VCaP (cell line): ENCODE results near the gene ATRN.
A peak's percentile ranks its signal among the peaks of the same experiment; 100 is the strongest.

Experiments
- H3K27ac ChIP-seq: fragments of 450-650 bp; 2 replicates; pipeline ENCODE4 v1.5.1; 2017
- CTCF ChIP-seq: fragments of 450-650 bp; conservative IDR thresholded peaks from 2 replicates; pipeline ENCODE4 v1.5.1; 2017; ENCODE audit warnings: mild to moderate bottlenecking, moderate library complexity

Gene ATRN

GRCh38 chr20:3434232-3434631 lies 36.6 kb upstream of the ATRN start:
- TF ChIP-seq CTCF: no peak
- H3K27ac ChIP-seq: no peak overlapping the region

- no peak for TF ChIP-seq CTCF
- peak overlapping the region; percentile 84 for H3K27ac ChIP-seq
Measured at GRCh38 chr20:3436864-3437574, 33.8 kb upstream of the ATRN start.

GRCh38 chr20:3446779-3447178 lies 24.0 kb upstream of the ATRN start:
- H3K27ac ChIP-seq: no peak overlapping the region
- no peak for TF ChIP-seq CTCF

GRCh38 chr20:3447321-3447720 lies 23.5 kb upstream of the ATRN start:
- H3K27ac ChIP-seq: no peak overlapping the region
- TF ChIP-seq CTCF: no peak

- no peak for TF ChIP-seq CTCF
Measured at GRCh38 chr20:3449319-3449718, 21.5 kb upstream of the ATRN start.

GRCh38 chr20:3452136-3452535 lies 18.7 kb upstream of the ATRN start:
- no peak overlapping the region for H3K27ac ChIP-seq
- no peak for TF ChIP-seq CTCF

More at GRCh38 chr20:3449319-3449718, 21.5 kb upstream of the ATRN start:
- H3K27ac ChIP-seq: no peak overlapping the region

- no peak overlapping the region for H3K27ac ChIP-seq
- no peak for TF ChIP-seq CTCF
Measured at GRCh38 chr20:3452690-3453089, 18.1 kb upstream of the ATRN start.
